ENCODE data around the gene GNA12.

GNA12 gene

DNA sequence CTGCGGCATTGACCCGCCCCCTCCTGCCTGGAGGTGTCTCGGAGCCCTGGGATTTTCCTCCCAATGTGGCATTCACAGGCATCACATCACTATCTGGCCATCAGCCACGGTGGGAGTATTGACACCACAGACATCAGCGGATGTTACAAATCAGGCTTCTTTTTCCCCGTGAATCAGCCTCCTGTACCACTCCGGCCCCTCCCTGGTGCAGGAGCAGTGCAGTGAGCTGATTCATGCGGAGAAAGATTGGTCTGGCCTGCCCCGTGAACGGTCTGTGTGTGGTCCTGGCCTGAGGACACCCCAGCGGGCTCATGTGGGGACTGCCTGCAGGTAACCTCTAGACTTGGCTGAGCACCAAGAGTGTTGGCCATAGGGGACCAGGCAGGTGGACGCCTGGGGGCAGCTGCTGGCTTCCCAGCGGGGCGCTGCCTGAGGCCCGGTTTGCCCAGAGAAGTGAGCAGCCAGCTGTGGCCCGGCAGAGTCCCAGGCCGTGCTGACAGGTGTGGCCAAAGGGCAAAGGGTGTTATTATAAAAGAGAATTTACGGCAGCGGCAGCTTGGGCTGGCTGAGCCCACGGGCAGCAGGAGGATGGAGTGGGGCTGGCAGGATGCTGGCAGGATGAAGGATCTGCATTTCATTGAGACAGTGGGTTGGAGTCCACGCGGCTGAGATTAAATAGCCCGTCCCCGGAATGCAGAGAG lies 32.1 kb upstream of the GNA12 start:
- DNase-seq (ENCODE audit: low read depth), result peak; percentile 87
- H3K4me3 ChIP-seq (ENCODE audit: control insufficient read depth, low read depth, low read length), result no peak overlapping the region
- TF ChIP-seq, protein P1, sequence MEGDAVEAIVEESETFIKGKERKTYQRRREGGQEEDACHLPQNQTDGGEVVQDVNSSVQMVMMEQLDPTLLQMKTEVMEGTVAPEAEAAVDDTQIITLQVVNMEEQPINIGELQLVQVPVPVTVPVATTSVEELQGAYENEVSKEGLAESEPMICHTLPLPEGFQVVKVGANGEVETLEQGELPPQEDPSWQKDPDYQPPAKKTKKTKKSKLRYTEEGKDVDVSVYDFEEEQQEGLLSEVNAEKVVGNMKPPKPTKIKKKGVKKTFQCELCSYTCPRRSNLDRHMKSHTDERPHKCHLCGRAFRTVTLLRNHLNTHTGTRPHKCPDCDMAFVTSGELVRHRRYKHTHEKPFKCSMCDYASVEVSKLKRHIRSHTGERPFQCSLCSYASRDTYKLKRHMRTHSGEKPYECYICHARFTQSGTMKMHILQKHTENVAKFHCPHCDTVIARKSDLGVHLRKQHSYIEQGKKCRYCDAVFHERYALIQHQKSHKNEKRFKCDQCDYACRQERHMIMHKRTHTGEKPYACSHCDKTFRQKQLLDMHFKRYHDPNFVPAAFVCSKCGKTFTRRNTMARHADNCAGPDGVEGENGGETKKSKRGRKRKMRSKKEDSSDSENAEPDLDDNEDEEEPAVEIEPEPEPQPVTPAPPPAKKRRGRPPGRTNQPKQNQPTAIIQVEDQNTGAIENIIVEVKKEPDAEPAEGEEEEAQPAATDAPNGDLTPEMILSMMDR (conservative IDR thresholded peaks at IDR 0.05; ENCODE audit: control insufficient read depth, insufficient read depth, low read depth, low read length), result no peak

GRCh38 chr7:2873686-2874551 lies 29.8 kb upstream of the GNA12 start:
- peak; percentile 96 for DNase-seq (ENCODE audit: low read depth)
- no peak overlapping the region for H3K4me3 ChIP-seq (ENCODE audit: control insufficient read depth, low read depth, low read length)
- TF ChIP-seq, protein P1 (conservative IDR thresholded peaks at IDR 0.05; ENCODE audit: control insufficient read depth, insufficient read depth, low read depth, low read length), result no peak

GRCh38 chr7:2873146-2873545 lies 29.0 kb upstream of the GNA12 start:
- H3K4me3 ChIP-seq (ENCODE audit: control insufficient read depth, low read depth, low read length), result no peak overlapping the region
- DNase-seq (ENCODE audit: low read depth), result no peak
- TF ChIP-seq, protein P1 (conservative IDR thresholded peaks at IDR 0.05; ENCODE audit: control insufficient read depth, insufficient read depth, low read depth, low read length), result no peak

- TF ChIP-seq, protein P1 (conservative IDR thresholded peaks at IDR 0.05; ENCODE audit: control insufficient read depth, insufficient read depth, low read depth, low read length), result no peak
- no peak for DNase-seq (ENCODE audit: low read depth)
- no peak overlapping the region for H3K4me3 ChIP-seq (ENCODE audit: control insufficient read depth, low read depth, low read length)
These were observed 28.3 kb upstream of the GNA12 start for GRCh38 chr7:2872296-2872874.

DNA sequence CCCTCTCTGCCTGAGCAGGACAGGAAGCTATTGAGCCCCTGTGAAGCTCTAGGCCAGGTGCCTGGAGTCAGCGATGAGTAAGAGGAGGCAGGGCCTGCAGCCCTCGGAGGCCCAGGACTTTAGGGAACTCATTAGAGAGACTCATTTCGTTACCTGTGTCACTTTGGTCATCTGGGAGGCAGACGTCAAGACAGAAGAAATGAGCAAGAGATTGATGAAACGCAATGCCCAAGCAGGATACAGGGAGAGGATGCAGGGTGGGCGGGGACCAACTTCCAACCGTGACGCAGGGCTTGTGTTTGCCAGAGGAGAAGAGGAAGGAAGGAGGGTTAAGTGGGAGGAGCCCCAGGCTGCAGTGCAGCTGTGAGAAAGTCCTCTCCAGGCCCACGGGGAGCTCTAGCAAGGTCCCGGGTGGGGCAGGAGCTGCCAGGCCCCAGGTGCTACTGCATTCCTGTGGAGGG lies 26.4 kb upstream of the GNA12 start:
- H3K4me3 ChIP-seq (ENCODE audit: control insufficient read depth, low read depth, low read length), result no peak overlapping the region

DNA sequence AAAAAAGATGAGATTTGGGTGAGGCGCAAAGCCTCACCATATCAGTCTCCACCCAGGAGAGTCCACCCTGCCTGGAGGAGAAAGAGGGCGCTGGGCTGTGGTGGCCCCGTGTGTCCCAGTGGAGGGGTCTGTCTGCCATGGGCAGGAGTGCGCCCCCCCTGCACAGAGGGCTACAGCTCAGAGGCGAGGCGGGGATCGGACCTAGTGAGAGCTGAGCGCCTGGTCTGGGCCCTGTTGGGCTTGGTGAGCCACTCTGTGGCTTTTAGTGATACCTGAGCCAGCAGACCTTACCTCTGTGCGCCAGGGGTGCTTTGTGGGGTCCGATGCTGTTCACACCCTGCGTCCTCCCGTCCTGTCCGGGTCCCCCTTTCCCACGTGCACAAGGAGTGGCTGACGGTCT lies 25.9 kb upstream of the GNA12 start:
- TF ChIP-seq, protein P1 (conservative IDR thresholded peaks at IDR 0.05; ENCODE audit: control insufficient read depth, insufficient read depth, low read depth, low read length), result no peak
- DNase-seq (ENCODE audit: low read depth), result no peak
- H3K4me3 ChIP-seq (ENCODE audit: control insufficient read depth, low read depth, low read length), result no peak overlapping the region

More for the DNA sequence above, 26.4 kb upstream of the GNA12 start:
- DNase-seq (ENCODE audit: low read depth), result peak; percentile 75
- TF ChIP-seq, protein P1 (conservative IDR thresholded peaks at IDR 0.05; ENCODE audit: control insufficient read depth, insufficient read depth, low read depth, low read length), result no peak

Data from fibroblast of mammary gland (primary cell).